Medulla oblongata (tissue), 1 donor: Measurements from ENCODE around the gene PITPNB.

Experiments
- DNase-seq: peaks from one replicate; pipeline ENCODE4 v3.0.0-alpha.2; 2015; ENCODE audit errors: extremely low spot score

Gene PITPNB

GRCh38 chr22:27834364-27835185, 84.5 kb downstream of the PITPNB start:
- DNase-seq: no peak

GRCh38 chr22:27833803-27834202, 85.3 kb downstream of the PITPNB start:
- no peak for DNase-seq

- no peak for DNase-seq
Measured at GRCh38 chr22:27832606-27833005, 86.5 kb downstream of the PITPNB start.

GRCh38 chr22:27829620-27830019, 89.4 kb downstream of the PITPNB start:
- no peak for DNase-seq

DNA sequence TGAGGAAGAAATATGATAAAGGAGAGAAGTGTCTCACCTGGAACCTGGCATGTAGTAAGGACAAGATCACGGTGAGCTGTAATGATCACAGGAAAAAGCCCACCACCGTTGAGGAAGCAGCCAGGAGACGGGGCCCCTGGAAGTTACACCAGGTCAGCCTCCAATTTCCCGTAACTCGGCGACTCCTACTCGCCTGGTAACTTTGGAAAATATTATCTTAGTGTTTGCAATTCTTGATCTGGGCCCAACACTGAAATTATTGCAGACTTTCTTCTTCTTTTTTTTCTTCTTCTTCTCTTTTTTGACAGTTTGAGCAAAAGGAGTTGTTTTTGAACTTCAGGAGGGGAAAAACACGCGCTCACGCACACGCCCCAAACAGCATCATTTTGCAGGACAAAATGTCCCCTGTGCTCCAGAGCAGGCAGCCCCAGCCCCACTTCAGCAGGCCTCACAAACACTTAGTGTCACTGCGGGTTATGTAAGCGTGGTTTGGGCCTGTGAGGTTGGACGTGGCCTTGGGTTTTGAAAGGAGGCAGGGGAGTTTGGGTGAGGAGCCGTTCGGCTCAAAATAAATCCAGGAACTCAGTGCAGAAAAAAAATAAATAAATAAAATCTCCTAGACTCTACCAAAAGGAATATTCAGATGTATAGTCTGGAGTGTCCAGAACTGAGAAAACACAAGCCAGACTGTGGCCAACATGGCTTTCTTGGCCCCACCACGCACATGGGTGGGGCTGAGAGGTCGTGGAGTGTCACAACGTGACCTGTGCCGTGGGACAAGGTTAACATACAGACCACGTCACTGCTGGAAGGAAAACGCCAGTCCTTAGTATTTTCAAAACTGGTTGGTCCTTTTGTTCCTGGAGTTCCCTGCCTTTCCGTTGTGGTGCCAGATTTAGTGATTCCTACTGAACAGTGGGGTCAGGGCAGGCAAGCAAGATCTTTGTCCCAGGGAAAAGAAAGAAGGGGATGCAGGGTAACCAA, 91.2 kb downstream of the PITPNB start:
- no peak for DNase-seq

- no peak for DNase-seq
Measured at GRCh38 chr22:27825174-27825573, 93.9 kb downstream of the PITPNB start.

DNA sequence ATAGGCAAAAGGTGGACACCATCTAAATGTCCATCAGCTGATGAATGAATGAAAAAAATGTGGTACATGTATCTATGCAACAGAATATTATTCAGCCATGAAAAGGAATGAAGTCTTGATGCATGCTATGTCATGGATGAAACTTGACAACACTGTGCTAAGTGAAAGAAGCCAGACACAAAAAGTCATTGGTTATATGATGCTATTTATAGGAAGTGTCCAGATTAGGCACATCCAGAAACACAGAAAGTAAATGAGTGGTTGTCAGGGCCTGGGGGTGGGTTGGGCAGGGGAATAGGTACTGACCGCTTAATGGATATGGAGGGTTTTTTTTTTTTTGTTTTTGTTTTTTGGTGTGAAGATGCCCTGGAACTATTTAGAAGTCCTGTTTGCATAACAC, 95.8 kb downstream of the PITPNB start:
- no peak for DNase-seq

DNA sequence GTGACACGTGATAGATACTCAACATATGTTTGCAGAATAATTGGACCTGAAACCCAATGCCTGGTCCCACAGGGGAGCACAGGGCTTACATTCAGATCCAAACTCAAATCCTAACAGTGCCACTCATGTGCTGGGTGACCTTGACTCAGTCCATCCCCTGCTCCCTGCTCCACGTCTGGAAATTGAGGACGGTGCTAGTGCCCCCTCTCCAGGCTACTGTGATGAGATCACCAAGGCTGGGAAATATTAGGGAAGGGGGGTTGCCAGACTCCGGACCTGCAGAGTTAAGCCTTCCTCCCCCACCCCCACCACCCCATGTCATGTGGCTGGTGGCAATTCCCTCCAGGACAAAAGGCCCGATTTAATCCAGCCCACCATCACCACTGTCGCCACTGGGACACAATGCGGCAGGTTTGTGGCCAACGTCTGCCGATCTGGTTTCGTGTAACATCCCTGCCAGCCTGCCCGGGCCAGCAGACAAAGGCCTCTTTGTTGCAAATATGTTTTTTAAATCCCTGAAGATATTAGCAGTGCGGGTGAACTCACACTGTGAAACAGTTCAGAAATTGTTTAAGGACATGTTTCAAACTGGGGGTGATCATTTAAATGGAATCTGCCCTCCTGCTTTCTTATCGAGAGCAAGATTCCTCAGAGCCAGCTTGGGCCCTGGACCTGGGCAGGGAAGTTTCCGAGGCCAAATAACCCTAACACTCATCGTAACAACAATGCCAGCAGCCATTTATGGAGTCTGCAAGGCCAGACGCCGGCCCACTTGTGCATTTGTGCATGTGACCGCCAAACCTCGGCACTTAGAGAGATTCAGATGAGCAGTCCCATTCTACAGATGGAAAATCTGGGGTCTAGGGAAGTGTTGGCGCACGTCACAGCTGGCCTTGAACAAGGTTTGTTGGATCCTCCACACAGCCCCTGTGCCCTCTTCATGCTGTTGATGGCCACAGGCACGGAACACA, 97.9 kb downstream of the PITPNB start:
- peak; percentile 33 for DNase-seq

GRCh38 chr22:27816552-27816951, 102.5 kb downstream of the PITPNB start:
- DNase-seq: no peak

- DNase-seq: no peak
Measured at GRCh38 chr22:27815826-27816530, 103.1 kb downstream of the PITPNB start.

- no peak for DNase-seq
Measured at GRCh38 chr22:27814993-27815392, 104.1 kb downstream of the PITPNB start.

DNA sequence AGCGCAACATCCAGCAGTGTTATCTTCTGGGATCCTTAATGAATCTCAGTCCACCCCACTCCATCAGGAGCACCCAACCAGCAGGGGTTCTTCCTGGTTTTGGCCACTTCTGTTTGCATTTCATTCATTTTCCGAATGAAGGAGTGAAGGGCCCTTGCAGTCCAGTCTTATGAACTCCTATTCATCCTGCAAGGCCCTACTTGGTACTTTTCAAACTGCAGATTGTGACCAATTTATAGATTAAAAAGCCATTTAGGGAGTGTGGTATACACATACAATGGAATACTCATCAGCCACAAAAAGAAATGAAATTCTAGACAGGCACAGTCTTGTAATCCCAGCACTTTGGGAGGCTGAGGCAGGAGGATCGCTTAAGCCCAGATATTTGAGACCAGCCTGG, 107.3 kb downstream of the PITPNB start:
- no peak for DNase-seq

DNA sequence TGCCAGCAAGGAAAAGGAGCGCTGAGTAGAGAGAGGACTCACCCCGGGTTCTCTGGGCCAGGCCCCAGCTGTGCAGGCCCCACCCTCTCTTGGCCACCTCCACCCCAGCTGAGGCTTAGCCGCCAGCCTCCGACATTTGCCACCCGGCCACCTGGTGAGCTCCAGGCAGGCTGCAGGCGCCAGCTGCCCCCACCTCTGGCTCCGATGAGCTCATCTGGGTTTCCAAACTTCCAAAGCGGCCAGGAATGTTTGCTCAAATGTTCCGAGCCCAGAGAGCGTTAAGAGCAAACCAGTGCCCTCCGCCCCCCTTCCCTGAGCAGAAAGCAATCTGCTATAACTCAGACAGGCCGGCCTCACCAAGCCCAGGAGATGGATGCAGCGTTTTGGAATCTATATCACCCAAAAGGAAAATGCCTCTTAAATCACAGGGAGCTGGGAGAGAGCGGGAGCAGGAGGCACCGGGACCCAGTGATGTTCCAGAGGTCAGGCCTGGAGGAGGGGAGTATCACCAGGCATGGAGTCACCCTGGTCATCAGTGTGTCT, 108.4 kb downstream of the PITPNB start:
- no peak for DNase-seq

- DNase-seq: no peak
Measured at GRCh38 chr22:27809700-27810608, 109.1 kb downstream of the PITPNB start.

GRCh38 chr22:27809226-27809603, 109.8 kb downstream of the PITPNB start:
- no peak for DNase-seq

DNA sequence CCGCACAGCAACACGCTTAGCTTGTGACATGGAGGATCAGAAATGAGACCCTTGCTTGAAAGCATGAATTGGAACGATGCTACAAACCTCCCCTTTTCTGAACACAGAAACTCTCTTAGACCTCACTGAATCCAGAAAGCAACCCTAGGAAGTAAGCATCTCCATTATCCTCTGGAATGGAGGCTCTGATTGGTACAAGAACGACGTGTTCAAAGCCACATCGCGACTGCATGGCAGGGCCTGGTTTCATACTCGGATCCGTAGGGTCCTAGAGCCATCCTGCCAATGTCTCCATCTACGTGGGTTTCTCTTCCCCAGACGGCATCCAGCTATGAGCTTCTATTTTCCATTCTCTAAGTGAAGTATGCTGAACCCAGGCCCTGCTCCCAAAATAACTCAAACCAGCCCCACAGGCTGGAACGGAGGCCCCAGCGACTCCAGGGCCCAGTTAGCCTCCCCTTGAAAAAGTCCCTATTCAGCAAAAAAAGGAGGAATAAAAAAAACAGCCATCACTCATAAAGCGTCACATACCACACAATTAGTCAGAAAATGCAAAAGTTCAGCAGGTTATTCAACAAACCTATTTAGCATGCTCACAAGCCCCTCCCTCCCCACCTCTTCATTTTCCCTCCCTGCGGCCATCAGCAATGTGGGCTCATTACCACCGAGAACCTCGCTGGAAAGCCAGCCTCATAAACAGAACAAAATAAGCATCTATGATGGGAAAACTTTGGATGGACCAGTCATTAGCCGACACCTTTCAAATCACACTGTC, 110.4 kb downstream of the PITPNB start:
- no peak for DNase-seq

DNA sequence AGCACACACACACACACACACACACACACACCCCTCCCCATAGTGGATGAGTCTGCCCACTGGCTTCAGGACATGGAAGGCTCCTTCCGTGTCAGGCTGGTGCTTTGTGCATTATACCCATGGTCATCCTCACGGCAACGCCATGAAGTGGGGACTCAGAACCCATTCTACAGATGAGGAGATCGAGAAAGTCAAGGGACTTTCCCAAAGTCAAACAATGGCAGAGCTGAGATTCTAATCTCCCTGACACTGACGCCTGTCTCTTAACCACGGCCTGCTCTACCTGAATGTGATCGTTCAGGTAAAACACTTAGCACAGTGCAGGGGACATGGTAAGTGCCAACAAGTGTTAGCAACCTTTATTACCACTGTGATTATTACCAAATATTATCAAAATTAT, 113.2 kb downstream of the PITPNB start:
- DNase-seq: no peak

- peak; percentile 81 for DNase-seq
Measured at GRCh38 chr22:27804470-27805297, 114.4 kb downstream of the PITPNB start.
